ENCODE results near the gene BRD1. TPM values are rescaled to one million over a fixed set of nuclear protein-coding genes. Genes with fewer than 3 reads are reported as not detected.
"Not testable (repeated sequence)": the region's sequence is repeated elsewhere in the genome, so short reads cannot be mapped to it uniquely, and the experiment has no call there.

BRD1 gene
- total RNA-seq, 1 experiment from 2014 or later = 23.3 TPM

GRCh38 chr22:49785046-49785521, 42.6 kb downstream of the BRD1 start:
- DNase-seq (ENCODE audit: low spot score) = no peak

DNA sequence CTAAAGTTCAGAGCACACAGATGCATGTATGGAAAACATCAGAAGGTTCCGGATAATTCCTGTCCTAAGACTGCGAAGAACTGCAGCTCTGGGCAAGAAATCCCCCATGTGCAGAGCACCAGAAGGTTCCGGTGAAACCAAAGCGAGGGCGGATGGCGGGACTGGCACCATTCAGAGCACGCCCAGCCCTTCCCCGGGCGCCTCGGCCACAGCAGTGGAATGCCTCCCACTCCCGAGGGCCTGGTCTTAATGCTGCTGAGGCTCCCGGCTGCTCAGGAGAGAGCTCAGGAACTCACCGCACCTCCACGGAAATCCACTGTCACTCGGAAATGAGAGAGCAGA, 43.1 kb downstream of the BRD1 start:
- DNase-seq (ENCODE audit: low spot score) = no peak

DNA sequence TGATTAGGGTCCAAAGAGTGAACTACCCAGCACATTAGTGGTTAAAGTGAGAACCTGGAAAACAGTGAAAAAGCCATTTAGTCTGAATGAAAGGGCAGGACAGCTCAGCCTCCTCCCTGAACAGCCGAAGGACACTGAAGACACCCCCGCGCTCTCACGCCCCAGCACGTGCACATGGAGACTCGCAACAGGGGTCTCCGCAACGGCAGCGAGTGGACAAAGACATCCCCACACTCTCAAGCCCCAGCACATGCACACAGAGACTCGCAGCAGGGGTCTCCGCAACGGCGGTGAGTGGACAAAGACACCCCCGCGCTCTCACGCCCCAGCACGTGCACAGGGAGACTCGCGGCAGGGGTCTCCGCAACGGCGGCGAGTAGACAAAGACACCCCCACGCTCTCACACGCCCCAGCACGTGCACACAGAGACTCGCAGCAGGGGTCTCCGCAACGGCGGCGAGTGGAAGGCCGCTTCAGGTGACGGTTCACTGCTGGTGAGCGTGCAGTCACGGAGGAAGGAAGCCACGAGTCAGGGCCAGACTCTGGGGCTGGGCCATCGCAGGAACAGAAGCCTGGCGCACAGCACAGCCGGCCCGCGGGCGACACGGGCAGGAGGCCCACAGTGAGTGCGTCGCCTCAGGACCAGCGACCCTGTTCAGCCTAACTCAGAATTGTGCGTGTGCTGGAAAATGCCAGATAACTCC, 43.6 kb downstream of the BRD1 start:
- no peak for DNase-seq (ENCODE audit: low spot score)

- no peak for DNase-seq (ENCODE audit: low spot score)
These were observed 44.5 kb downstream of the BRD1 start for GRCh38 chr22:49783036-49783746.

DNA sequence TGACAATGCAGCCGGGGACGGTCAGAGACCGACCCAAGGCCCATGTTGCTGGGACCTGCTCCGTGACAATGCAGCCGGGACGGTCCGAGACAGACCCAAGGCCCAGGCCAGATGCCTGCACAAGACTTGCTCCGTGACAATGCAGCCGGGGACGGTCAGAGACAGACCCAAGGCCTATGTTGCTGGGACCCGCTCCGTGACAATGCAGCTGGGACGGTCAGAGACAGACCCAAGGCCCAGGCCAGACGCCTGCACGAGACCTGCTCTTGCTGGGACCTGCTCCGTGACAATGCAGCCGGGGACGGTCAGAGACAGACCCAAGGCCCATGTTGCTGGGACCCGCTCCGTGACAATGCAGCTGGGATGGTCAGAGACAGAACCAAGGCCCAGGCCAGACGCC, 45.8 kb downstream of the BRD1 start:
- not testable (repeated sequence) for DNase-seq (ENCODE audit: low spot score)

DNA sequence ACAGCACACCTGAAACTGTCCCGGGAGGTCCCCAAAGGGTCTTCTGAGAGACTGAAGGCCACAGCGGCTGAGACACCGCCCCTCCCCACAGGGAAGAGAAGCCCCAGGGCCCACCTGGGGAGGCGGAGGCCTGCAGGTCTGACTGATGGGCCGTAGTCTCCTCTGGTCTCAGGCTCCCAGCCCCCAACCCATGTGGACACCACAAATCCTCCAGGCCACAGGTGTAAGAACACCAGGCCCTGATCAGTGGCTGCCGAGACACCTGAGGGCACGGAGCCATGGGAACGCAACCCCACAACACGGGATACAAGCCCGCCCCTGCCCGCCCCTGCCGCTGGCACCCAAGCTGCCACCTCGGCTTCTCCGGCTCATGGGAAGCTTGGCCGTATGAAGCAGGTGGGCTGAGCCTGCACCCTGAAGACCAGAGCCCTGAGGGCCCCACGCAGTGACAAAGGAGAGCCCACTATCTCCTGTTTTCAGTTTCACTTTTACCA, 46.3 kb downstream of the BRD1 start:
- no peak for DNase-seq (ENCODE audit: low spot score)

DNA sequence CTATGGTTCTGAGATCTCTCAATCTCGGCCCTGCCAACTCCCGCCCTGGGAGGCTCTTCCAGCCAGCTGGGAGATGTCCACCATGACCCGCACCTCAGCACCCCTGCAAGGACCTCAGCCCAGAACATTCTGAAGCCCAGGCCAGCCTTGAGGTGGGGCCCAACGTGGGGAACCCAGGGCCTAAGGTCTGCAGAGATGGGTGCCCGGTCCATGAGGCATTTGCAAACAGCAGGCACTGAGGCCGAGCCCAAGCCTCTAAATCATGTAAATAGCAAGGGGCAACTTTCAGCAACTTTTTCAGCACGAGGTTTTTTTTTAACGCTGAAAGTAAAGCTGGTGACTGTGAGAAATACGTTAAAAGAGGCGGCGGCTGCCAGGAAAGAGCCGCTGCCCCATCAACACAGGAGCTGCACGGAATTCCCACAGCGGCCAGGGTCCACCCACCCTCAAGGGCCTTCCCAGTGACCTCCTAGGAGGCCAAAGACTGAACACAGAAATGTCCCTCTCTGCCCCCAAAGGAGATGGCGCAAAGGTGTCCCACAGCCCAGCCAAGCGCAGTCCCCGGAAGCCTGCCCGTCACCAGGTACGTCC, 46.9 kb downstream of the BRD1 start:
- DNase-seq (ENCODE audit: low spot score) = no peak

DNA sequence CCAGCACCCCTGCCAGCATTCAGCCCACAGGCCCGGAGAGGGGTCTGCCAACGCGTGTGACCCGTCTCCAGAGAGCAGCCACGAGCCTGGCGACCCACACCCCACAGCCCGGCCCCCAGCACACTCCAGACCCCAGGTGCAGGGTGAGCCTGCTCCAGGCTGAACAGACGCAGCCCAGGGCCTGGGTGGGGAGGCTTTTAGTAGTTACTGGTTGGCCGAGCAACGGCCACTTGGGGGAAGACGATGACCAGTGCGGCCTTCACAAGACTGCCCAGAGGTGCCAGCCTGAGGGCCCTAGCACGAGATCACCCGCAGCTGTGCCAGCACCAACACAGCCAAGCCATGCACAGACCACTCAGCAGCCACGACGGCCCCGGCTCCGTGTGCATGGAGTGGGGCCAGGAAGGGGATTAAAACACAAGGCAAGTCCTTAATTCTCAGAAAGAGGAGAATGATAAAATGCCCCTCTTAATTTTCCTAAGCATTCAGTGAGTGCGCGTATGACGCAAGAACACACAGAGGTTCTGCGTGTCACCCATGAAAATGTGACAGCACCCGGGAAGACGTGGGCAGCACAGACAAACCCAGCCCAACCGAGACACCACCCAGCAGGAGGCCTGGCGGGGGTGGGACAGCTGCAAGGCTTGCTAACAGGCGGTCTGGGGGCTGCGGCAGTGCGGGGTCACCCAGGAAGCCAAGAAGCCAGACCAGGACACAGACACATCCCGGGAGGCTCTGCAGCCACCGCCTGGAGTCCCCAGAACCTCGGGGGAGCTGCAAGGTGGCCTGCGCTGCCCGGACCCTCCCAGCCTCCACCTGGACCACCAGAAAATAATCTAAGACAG, 47.6 kb downstream of the BRD1 start:
- DNase-seq (ENCODE audit: low spot score) = no peak

- no peak for DNase-seq (ENCODE audit: low spot score)
These were observed 48.5 kb downstream of the BRD1 start for GRCh38 chr22:49779211-49779610.

DNA sequence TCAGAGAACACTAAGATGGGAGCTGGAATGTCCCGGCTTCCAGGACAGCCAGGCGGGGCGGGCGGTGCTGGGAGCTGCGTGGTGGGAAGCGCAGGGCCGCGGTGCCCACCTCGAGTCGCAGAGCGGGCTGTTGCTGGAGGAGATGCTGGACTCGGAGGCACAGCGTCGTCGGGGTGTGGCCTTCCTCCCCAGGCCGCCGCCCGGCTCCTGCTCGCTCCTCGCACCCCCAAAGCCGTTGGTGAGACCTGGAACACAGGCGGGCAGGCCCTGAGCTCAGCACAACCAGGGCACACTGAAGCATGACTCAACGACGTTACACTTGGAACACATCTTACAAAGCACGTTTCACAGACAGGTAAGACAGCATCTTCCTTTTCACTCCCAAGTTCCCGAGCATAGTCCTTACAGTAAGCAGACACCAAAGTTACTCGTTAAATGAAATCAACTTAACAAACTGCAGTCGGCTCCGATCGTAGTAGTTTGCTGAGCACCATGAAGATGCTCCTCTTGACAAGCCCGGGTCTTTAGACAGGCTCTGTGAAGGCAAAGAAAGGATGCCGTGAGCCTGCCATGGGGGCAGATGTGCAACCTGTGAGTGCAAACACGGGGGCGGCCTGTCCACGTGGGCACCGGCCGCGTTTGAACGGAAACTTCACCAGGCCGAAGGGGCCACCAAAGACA, 50.0 kb downstream of the BRD1 start:
- no peak for DNase-seq (ENCODE audit: low spot score)

DNA sequence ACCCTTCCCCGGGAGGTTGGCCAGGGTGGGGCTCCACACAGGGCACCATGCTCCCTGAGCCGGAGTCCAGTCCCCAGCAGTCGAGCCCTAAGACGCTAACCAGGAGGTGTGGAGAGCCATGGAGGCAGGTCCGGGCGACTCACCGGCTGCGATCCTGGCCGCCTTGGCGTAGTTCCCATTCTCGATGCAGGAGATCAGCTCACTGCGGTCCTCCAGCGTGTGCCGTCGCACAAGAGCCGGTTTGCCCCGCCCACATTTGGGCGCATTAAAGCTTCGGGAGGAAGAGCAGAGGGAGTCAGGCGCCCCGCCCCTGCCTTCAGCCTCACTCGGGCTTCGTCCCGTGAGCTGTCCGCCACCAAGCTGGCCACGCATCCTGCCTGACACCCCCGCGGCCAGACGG, 50.8 kb downstream of the BRD1 start:
- DNase-seq (ENCODE audit: low spot score) = no peak

DNA sequence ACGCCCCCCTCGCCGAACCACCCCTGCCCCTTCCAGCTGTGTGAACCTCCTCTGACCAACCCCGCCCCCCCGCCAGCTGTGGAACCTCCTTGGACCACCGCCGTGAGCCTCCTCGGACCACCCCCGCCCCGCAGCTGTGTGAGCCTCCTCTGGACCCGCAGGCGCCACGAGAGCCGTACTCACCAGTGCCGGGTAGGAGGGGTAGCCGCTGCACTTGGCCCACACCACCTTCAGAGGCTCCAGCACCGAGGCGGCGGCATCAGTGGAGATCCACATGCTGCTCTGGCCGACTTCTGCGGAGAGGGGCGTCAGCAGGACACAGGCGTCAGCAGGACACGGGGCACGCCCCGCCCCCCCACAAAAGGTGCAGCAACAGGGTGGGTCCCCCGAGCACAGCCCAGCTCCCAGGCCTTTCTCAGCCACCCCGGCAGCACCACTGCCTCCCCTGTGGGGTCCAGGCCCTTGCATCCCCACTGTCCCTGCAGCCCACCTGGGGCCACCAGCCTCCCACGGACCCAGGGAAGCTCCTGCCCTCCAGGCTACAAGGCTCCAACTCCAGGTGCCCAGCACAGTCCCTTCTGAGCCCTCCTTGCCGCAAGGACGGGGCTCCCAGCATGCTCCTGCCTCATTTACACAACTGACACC, 51.7 kb downstream of the BRD1 start:
- no peak for DNase-seq (ENCODE audit: low spot score)

DNA sequence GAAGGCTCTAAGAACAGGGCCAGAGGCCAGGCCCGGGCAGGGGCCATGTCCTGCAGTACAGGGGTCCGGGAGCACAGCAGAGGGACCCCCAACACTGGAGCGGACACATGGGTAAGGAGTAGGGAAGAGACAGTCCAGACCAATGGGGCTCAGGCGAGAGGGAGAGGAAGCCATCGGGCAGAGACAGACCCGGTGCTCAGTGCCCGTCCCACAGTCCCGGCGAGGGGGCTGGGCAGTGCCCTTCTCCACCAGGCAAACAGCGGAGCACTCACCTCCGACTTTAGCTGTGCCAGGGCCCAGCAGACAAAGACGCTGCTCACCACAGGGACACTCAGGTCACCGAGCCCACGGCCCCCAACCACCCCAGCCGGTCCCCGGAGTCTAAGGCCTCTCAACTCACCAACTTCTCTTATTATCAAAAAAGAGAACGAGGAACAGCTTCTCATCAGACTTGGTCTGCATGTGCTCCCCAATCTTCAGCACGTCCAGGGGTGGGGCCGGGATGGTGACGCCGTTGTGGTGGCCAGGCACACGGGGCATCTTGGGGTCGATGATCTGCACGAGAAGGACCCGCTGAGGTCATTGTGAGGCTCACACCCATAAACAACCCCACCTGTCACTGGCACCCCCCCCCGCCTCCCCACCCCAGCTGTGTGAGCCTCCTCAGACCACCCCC, 52.3 kb downstream of the BRD1 start:
- DNase-seq (ENCODE audit: low spot score) = no peak

DNA sequence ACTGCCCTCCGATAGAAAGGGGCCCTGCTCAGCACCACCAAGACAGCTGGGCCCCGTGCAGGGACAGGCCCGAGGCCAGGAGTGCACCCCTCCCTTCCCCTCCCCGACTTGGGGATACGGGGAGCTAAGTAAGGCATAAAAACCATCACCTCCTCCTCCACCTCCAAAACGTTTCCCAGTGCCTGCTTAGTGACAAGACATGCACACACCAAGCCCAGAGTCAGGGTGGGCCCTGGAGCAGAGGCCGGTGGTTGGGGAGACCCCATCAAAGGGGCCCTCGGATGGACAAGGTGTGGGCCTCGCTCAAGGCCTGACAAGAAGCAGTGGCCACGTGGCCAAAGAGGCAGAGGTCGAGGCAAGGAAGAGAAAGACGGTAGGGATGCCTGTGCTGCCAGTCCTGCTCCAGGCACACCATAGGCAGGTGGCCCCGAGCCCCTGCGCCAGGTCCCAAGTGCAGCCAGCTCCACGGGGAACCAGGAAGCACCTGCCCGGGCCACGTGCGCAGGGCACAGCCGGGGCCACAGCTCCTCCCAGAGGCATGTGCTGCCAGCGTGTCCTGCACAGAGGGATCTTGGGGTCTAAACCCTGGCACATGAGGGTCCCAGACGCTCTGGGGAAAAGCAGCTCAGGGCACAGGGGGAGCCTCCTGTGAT, 53.0 kb downstream of the BRD1 start:
- no peak for DNase-seq (ENCODE audit: low spot score)

DNA sequence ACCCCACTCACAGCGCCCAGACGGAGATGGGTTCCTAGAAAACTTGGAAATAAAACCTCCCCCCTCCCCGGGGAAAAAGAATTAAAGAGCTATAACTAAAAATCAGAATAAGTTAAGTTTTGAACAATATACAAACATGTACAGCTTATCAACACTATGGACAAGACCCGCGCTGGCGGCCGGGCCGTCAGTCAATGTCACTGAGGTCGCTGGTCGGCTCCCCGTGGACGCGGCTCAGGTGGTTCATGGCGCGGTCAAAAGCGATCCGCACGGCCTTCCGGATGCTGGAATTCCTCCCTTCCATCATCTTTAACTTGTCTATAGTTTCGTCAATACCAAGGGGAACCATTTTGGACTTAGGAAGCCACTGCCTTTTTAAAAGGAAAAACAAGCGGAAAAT, 53.6 kb downstream of the BRD1 start:
- DNase-seq (ENCODE audit: low spot score) = no peak

DNA sequence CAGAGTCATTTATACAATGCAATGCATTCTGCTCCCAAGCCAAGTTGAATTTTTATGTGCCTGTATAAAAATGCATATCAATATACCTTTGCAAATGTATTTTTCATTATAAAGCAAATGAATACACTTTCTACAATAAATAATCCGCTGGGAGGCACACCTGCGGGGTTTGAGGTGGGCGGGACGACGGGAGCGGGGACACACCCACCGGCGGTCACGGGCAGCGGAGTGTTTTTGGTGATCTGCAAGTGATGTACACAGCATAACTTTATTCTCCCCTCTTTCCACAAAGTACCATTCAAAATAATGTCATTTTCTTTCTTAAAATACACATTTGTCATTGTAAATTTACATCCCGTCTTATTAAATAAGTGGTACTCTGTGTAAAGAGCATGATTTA, 54.1 kb downstream of the BRD1 start:
- DNase-seq (ENCODE audit: low spot score) = no peak

DNA sequence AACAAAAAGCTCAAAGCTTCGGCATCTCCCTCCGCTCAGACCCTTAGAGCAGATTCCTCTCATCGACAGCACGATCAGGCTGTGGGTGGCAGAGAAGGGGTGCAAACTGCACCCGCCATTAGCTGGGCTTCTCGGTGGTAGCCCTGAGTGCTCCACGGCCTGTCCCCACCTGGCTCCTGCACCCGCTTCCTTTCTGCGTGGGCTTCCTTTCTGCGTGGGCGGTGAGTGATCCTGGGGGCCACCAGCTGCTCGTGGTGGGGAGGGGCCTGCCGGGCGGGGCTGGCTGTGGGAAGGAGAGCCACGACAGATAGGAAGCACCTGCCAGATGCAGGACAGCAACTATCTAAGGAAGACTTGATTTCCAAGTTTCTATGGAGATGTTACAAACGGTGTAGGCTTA, 55.0 kb downstream of the BRD1 start:
- DNase-seq (ENCODE audit: low spot score) = no peak

- no peak for DNase-seq (ENCODE audit: low spot score)
These were observed 56.2 kb downstream of the BRD1 start for GRCh38 chr22:49771266-49772065.

Measured in HT-29 (cell line).